HG02571 (cell line): Measurements from ENCODE around the gene F11R.
"Not testable (repeated sequence)": the region's sequence is repeated elsewhere in the genome, so short reads cannot be mapped to it uniquely, and the experiment has no call there.

Experiments
- ATAC-seq: cut with Tn5 transposase; IDR thresholded peaks from one replicate; pipeline ENCODE4 v1.9.1; 2021; ENCODE audit warnings: mild to moderate bottlenecking, moderate library complexity; ENCODE audit not compliant: unreplicated experiment

Gene F11R

DNA sequence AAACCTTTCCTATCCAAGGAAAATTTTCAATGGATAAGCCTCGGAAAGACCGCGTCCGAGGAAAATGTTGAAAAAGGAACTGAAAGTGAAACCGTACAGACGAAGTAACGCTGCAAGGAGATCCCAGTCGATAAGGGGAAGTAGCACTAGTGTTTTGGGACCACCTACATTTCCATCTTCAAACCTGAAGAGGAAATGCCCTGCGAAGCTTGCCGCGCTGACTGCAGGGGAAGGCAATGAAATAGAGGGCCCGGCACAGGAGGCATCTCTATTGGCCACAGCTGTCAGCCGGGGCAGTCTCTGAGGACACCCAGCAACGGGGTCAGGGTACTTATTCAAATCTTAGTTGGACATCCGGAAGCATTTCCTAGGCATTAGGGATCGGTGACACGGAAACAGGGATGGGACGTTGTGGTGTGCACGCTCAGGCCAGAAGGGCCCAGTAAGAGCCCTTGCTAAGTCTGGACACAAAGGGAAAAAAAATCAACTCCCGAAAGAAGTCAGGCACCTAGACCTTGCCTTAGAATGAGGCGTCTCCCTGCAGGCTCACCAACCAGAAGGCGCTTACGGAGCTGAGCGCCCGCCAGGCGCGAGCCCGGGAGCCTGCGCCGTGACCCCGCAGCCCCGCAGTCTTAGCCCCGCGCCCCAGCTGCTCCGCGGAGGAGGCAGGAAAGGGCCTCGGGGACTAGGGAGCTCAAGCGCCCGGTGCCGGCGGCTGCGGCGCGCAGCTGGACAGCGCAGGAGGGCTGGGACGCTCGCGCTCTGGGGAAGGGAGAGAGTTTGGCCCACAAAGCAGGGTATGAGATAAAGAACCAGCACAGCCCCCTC, 24.2 kb upstream of the F11R start:
- peak; percentile 28 for ATAC-seq

DNA sequence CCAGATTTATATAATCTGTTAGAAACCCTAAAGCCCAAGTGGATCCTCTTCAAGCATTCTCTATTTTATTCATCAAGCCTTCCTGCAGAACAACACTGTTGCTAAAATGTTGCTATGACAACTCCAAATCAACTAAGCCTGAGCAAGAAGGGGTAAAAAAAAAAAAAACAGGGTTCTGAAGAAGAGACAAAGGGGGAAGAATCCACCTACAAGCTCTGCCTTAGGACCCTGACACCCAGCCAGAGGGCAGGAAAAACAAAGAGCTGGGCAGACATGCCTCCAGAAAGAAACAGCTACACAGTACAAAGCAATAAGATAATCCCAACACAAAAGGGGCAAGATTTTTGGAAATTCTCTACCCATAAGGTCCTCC, 23.6 kb upstream of the F11R start:
- ATAC-seq: no peak

DNA sequence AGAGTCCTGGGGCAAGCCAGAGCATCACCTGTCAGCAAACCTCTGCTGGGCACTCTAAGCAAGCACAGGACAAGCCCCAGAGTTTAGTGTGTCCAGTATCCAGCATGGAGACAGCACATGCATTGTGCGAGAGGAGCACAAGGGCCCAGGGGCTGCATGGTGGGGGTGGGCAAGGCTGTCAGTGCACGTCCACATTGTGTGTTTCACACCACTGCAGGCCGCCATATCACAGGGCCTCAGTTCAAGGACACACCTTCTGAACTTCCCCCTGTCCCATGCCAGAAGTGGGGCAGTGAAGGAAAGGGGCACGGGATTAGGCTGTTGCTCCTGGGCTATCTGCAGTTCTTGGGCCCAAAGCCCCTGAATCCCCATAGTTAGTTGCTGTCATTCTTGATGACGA, 18.6 kb upstream of the F11R start:
- ATAC-seq: no peak

DNA sequence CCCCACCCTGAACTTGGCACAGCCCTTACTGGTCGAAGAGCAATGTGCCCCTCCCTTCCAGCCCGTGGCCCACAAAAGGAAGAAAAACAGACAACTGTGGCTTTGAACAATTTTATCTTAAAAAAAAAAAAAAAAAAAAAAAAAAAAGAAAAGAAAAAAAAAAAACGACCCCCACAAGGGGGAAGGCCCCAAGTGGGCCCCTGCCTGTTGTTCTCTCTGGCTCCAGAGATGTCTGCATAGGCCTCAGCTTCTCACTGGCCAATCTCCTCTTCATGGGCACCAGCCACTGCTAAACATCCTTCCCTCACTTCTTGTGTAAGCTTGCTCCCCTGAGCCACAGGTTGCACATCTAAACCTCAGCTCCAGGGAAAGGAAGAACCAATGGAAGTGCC, 18.2 kb upstream of the F11R start:
- no peak for ATAC-seq

DNA sequence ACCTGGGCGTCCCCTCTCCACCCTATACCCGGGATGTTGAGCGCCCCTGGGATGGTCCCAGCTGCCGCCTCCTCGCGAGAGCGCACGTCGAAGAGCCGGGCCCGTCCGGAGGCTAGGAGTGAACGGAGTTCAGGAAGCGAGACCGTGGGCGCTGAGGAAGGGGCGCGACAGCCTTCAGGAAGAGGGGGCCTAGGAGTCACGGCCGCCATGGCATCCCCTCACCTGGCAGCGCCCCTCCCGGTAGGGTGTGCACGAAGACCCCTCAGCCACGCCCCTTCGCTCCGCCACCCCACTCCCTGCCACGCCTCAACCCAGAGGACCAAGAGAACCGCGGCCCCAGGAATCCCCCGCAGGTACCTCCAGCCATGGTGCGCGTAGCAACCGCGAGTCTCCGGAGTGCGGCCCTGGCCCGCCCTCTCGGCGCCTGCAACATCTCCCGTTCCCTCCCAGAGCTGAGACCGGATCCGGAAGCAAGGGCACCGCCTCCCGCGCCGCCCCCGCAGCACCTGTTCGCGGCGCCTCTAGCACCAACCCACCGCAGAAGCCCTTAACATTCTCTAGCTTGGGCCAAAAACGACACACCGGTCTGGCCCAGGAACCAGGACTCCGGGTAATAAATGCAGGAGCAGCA, 17.7 kb upstream of the F11R start, which contains the start of gene TSTD1:
TSTD1 (minus strand) TSS at position 442 of the 631 bp plus-strand sequence; CDS start at position 367, 75 bp downstream.
- peak; percentile 87 for ATAC-seq

DNA sequence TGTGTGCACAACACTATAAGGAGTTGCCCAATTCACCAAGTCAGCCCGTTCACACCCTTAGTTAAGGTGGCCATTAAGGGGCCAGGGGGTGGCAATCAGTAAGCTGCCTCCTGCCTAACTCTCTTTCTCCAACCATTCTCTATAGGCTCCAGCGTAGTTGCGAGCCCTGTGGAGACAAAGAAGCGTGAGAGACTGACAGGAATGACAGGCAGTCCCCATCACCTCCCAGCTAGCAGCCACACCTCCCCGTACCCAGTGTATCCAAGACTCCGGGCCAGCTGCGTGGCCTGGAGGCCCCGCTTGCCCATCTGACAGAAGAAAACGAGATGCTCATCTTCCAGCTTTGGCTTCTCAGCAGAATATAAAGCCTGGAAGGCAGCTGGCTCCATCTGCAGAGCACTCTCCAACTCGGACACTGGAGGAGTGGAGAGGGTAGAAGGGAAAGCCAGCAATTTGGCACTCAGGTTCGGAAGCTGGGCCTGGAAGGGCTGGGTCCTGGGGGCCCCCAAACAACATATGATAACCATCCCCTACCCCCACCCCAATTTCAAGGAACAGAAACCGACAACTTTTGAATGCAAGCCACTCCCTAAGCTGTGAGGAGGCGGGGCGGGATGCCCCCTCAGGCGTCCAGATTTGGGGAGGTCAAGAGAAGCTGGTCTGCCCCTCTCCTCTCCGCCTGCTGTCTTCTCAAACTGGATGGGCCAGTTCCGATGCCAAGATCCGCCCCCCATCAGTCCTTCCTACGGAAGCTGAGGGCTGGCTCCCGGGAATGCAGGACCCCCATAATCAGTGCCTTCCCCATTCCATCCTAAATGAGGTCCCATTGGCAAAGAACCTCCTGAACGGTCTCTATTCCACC, 16.9 kb upstream of the F11R start:
- ATAC-seq: no peak

DNA sequence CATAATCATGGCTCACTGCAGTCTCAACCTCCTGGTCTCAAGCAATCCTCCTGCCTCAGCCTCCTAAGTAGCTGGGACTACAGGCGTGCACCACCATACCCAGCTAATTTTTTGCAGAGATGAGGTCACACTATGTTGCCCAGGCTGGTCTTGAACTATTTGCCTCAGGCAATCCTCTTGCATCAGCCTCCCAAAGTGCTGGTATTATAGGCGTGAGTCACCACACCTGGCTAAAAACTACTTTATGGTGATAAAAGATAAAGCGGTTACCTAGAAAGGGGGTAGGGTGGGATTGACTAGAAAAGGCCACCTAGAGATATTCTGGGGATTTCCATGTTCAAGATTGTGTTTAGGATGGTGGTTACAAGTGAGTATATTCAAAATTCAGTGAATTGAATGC, 12.8 kb upstream of the F11R start:
- ATAC-seq: no peak

DNA sequence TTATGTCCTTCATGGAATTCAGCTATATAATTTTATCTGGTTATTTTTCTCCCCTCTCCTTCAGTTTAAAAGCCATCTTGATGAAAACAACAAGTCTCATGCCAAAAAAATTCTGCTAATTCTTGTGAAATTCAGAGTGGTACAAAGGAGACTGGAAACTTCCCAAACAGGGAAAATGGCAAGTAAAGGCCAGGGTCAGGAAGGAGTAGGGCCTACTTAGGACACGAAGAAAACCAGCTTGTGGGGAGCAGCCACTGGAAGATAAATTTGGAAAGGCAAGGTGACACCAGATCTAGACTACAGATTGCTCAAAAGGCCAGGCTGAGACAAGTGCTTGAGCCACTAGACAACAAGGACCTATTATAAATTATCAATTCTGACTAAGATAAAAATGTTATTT, 11.5 kb upstream of the F11R start:
- no peak for ATAC-seq

DNA sequence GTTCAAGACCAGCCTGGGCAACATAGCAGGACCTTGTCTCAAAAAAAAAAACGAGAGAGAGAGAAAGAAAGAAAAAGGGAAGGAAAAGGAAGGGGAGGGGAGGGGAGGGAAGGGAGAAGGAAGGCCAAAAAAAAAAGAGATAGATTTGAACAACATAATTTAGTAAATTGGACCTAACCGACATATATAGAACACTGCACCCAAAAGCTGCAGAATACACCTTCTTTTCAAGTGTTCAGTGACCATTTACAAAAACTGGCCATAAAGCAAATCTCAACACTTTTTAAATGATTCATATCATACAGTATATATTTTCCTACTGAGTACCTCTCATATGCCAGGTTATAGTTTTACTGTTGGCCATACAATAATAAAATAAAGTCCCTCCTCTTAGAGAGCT, 10.9 kb upstream of the F11R start:
- ATAC-seq: no peak

DNA sequence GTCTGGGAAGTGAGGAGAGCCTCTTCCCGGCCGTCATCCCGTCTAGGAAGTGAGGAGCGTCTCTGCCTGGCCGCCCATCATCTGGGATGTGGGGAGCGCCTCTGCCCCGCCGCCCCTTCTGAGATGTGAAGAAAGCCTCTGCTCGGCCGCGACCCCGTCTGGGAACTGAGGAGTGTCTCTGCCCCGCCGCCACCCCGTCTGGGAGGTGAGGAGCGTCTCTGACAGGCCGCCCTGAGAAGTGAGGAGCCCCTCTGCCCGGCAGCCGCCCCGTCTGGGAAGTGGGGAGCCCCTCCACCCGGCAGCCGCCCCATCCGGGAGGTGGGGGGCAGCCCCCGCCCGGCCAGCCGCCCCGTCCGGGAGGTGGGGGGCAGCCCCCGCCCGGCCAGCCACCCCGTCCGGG, 8.5 kb upstream of the F11R start:
- ATAC-seq: not testable (repeated sequence)

DNA sequence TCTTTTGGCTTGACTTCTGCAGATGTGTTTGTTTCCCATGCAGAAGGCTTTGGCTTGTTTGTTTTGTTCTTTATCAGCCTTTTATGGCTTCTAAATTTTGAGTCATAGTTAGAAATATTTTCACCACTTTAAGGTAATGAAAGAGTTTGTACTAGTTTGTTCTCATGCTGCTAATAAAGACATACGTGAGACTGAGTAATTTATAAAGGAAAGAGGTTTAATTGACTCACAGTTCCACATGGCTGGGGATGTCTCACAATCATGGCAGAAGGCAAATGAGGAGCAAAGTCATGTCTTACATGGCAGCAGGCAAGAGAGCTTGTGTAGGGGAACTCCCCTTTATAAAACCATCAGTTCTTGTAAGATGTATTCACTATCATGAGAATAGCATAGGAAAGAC, 6.0 kb upstream of the F11R start:
- not testable (repeated sequence) for ATAC-seq

DNA sequence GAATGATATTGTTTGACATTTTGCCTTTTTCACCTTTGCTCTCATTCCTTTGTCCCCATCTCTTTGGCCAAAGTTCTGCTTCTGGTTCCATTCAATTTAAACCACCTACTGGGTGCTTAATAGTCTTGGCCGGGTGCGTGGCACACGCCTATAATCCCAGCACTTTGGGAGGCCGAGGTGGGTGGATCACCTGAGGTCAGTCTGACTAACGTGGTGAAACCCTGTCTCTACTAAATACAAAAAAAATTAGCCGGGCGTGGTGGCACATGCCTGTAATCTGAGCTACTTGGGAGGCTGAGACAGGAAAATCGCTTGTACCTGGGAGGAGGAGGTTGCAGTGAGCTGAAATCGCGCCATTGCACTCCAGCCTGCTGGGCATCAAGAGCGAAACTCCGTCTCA, 1.5 kb upstream of the F11R start:
- not testable (repeated sequence) for ATAC-seq

DNA sequence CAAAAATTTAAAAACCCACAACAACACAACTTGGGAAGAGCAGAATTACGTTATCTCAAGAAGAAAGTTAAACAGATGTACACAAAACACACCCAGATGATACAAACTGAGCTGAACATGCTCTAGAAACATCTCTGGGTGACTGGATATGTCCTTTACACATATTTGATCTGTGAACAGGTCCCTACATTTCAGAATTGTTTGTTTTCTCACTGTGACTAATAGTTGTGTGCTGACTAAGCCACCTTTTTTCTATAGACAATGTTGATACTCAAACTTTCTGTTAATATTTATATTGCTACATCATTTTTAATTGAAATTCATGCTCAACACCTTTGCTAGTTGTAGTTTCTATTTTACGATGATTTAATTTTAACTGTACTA, 1.0 kb upstream of the F11R start:
- ATAC-seq: no peak

DNA sequence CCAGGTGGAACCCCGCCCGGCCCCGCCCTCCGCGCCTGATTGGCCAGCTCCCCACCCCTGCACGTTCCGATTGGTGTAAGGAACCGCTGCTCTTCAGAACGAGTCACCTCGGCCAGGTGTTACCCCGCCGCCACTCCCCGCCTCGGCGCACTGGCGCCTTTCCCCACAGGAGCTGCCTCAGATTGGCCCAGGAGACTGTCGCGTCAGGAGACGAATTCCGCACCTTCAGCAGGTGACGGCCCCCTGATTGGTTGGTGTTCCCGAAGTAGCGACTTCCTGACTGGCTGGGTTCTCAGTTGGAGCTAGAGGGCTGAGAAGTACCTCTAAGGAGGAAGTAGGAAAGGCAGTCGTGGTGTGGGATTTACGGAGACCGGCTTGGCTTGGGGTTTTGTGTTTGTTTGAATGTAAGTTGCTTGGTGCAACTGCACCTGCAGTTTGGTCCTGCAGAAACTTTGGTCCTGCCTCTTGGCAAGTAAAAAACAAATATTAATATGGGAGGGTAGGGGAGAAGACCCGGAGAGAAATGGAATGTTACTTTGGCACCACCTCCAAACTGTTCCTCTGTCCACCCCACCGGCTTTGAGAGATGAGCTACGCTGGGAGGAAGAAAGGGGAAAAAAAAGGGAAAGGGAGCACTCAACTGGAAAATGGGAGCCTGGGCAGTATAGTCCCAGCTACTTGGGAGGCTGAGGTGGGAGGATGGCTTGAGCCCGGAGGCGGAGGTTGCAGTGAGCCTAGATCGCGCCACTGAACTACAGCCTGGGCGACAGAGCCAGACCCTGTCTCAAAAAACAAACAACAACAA, 415 bp upstream of the F11R start:
- peak; percentile 86 for ATAC-seq

DNA sequence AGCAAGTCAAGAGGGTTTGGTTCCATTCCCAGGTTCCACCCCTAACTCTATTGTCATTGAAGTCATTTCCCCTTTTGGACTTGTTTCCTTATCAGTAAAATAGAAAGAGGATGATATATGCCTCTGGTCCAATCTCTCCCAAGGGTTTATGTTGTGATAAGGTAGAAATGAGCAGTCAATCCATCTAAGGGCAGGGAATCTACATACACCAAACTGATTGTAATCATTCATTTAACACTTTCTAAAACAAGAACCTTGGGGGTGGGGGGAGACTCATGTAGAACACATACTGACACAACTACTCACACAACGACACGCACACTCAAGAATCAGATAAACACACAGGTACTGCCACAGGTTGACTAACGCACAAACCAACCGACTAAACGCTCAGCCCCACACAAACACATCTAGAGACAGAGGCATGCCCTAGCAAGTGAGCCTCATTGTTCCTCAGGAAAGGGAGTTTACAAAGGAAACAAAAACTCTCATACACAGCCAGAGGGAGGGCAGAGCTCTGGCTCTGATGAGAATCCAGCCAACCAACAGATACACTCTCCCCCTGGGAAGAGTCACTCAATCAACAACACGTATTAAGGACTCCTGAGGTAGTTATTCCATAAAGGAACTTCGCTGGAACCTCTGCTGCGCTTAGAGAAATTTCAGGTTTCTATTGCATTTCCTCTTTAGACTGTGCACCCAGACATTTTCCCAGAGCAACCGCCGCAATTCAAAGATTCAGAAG, 1.0 kb downstream of the F11R start:
- ATAC-seq: no peak

DNA sequence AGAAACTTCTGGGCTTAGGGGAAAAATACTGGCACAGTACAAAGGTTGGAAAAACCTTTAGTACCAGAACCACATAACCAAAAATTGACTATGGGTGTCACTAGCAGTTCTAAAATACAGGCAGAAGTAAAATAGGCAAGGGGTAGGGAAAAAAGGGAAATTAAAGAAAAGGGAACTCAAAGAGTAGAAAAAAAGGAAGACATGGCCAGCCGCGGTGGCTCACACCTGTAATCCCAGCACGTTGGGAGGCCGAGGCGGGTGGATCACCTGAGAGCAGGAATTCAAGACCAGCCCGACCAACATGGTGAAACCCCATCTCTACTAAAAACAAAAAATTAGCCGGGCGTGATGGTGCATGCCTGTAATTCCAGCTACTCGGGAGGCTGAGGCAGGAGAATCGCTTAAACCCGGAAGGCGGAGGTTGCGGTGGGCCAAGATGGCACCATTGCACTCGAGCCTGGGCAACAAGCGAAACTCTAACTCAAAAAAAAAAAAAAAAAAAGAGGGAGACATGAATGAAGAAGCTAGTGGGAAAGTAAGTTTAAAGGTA, 1.8 kb downstream of the F11R start:
- ATAC-seq: not testable (repeated sequence)

DNA sequence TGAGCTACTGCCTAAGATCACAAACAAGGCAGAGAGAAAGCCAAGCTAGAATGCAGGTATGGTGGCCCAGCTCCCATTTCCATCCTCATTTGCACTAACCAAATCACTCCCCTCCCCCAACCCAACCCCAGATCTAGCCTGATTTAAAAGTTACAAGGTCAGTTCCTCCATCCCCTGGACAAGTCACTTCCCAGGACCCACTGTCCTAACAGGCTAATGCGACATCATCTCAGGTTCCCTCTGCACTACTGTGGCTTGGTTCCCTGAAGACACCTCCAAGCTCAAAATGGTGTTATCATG, 2.4 kb downstream of the F11R start:
- no peak for ATAC-seq

DNA sequence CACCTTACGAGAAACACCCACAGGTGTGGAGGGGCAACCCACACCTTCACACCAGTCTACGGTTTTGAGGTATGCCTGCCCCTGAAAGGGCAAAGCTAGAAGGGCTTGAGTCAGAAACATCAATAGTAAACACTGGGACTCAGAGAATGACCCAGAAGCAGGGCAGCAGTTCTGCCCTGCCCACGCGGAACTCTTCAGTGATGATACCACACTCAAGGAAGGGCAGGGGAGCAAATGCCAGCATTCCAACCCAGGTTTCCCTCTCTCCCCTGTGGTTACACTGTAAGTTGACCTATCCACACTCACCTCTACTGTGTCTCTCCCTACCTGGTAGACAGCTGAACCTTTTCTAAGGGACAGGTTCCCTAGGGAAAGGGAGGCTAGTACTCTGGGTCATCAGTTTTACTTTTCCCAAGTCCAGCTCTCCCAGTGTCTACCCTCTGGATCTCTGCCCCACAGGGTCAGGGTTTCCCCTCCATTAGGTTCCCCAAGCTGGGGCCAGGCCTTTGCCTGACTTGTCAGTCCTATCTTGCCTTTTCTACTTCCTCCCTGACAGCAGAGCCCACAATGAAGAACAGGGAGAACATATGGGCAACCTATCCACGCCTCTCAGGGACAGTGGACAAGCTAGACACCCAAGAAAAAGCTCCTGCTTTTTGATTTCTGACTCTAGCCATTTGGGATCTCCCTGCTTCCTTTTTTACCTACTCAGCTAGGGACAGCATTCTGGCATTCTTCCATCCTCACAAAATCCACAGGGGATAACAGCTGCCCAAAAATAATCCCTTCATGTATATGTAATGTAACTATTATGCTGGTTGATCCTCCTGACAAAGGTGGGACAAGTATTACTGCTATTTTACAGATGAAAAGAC, 3.0 kb downstream of the F11R start:
- ATAC-seq: no peak

DNA sequence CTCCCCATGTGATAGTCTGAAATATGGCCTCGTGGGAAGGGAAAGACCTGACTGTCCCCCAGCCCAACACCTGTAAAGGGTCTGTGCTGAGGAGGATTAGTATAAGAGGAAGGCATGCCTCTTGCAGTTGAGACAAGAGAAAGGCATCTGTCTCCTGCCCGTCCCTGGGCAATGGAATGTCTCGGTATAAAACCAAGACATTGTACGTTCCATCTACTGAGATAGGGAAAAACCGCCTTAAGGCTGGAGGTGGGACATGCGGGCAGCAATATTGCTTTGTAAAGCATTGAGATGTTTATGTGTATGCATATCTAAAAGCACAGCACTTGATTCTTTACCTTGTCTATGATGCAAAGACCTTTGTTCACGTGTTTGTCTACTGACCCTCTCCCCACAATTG, 3.8 kb downstream of the F11R start:
- ATAC-seq: not testable (repeated sequence)
